ENCODE results near the gene RHBDD2.
"Not testable (repeated sequence)": the region's sequence is repeated elsewhere in the genome, so short reads cannot be mapped to it uniquely, and the experiment has no call there.

RHBDD2 gene

GRCh38 chr7:75889826-75890225 is 11.0 kb downstream of the RHBDD2 start:
- DNase-seq, result no peak

DNA sequence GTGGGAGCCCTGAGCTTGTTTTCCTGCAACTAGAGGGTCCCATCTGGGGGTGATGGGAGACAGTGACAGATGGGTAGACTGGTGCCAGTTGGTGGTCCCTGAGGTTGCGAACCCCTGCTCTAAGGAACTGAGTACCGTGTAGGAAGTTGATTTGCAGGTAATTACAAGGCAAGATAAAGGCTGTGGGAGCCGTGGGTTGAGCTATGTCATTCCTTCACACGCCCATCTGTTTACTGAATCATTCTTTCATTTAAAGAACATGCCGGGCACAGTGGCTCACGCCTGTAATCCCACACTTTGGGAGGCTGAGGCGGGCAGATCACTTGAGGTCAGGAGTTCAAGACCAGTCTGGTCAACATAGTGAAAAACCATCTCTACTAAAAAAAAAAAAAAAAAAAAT is 12.4 kb downstream of the RHBDD2 start:
- DNase-seq, result not testable (repeated sequence)

DNA sequence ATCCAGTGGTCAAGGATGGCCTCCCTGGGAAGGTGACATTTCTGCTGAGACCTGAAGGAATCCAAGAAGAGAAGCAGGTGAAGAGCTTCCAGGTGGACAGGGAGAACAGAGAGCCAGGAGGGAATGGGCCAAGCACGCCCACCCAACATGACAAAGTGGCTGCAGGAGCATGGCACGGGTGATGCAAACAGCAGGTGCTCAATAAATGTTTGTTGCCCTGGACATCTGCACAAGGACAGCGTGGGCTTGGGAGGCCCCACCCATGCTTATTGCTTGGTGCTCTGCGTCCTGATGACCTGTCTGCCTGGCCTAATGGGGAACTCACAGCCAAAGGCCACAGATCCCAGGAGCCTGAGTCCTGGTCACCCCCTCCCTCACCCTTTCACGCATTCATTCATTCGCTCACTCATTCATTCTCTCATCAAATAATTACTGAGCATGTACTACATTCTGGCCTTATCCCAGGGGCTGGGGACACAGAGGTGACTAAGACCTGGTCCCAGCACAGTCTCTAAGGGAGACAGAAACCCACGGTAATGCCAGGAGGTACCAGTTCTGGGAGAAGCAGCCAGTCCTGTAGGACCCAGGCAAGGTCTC is 13.1 kb downstream of the RHBDD2 start:
- no peak for DNase-seq

GRCh38 chr7:75892634-75893272 is 13.9 kb downstream of the RHBDD2 start:
- DNase-seq, result no peak

GRCh38 chr7:75896803-75897327 is 18.0 kb downstream of the RHBDD2 start:
- DNase-seq, result no peak

DNA sequence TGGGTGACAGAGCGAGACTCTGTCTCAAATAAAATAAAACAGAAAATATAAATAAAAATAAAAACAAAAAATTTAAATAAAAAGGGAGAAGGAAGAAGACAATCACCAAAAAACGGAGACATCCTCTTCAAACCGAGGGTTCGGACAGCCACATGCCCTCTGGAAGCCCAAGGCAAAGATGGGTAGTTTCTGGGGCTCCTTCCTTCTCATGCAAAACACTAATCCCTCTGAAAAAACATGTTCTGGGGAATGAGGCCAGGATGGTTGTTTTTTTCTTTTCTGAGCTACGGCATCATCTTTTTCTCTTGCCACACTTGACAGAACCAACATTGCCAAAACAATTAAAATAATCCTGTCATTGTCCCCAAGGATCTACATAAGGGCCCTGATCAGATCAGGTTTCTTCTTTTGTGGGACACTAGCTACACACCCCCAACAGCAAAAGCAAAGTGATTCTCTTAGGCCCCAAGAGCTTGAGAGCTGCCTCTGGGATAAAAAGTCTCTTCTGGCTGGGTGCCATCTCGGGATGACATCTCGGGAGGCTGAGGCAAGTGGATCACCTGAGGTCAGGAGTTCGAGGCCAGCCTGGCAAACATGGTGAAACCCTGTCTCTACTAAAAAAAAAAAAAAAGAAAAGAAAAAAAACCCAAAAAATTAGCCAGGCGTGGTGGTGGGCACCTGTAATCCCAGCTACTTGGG is 21.9 kb downstream of the RHBDD2 start:
- DNase-seq, result no peak

DNA sequence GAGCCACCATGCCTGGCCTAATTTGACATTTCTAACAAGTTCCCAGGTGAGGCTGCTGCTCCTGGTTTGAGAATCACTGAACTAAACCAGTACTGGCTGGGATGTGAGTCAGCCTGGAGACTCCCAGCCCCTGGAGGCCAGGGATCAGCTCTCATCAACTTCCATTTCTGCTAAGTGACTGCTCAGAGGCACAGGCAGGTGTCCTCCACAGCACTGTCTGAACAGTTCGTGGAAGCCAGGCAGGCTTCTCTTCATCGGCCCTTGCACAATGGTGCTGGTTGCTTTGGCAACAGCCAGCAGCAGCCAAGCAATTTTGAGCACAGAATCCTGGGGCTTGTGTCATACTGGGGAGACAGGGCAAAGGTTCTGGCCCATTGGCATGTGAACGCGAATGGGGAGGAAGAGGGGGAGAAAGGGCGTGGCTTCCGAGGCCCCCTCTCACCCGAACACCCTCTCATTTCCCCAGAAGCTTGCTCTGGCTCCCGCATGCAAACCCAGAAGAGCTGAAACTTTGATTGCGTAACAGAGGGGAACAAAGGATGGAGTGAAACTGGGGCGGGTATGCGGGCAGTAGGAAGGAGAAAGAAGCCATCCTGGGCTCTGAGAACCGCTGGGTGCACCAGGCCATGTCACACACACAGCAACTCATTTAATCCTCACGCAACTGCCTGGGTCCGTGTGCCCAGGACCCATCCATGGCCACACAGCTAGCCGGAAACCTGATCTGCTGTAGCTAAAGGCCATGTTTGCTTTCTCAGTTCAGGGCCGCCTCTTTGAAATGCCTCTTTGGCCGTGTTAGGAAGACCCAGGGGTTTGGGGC is 27.2 kb downstream of the RHBDD2 start:
- no peak for DNase-seq

DNA sequence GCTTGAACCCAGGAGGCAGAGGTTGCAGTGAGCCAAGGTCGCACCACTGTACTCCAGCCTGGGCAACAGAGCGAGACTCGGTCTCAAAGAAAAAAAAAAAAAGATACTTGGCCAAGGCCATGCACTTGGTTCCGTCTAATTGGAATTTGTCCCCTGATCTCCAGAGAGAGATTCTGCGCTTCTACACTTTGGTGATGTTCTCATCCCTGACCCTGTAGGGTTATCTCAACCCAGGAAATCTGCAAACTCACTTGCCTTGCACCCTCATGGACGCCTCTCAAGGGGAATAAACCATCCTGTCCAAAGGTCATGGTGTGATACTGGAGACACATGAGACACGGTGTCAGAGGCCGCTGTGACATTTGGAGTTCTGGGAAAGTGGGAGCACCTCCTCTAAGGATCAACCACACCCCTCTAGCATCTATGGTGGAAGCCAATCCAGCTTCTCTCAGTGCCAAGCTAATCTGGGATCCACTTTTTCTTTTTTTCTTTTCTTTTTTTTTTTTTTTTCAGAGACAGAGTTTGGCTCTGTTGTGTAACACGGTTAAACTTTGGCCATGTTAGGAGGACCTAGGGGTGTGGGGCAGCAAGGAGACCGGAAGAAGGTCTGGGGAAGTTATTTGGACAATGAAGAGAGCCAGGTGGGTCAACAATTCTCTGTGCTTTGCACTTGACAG is 28.3 kb downstream of the RHBDD2 start:
- DNase-seq, result no peak

- DNase-seq, result not testable (repeated sequence)
Measured at GRCh38 chr7:75907668-75908039, 28.8 kb downstream of the RHBDD2 start.

- DNase-seq, result no peak
Measured at GRCh38 chr7:75909521-75910132, 30.8 kb downstream of the RHBDD2 start.

GRCh38 chr7:75911186-75911585 is 32.4 kb downstream of the RHBDD2 start:
- DNase-seq, result not testable (repeated sequence)

DNA sequence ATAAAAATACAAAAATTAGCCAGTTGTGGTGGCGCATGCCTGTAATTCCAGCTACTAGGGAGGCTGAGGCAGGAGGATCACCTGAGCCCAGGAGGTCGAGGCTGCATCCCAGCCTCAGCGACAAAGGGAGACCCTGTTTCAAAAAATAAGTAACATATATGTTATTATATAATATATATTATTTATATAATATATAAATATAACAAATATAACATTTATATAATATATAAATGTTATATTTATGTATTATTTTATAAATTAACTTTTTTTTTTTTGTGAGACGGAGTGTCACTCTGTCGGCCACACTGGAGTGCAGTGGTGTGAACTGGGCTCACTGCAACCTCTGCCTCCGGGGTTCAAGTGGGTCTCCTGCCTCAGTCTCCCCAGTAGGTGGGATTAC is 34.6 kb downstream of the RHBDD2 start:
- no peak for DNase-seq

DNA sequence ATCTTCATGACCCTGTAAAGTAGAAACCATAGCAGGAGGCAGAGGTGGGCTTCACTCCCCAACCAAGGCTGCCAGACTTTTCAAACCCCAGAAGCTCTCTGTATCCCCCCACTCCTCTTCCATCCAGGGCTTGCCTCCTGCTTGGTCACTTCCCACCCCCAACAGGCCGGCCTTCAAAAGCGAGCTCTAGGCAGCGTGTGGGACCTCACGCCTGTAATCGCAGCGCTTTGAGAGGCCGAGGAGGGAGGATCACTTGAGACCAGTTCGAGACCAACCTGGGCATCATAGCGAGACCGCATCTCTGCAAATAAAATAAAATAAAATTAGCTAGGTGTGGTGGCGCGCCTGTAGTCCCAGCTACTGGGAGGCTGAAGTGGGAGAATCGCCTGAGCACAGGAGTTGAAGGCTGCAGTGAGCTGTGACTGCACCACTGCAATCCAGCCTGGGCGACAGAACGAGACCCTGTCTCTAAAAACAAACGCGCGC is 35.4 kb downstream of the RHBDD2 start:
- peak; percentile 53 for DNase-seq

GRCh38 chr7:75914655-75915415 is 36.0 kb downstream of the RHBDD2 start, which contains the start of gene POR:
Gene POR, plus strand, starts transcription at chr7:75915155. Its CDS starts 38,847 bp downstream, at chr7:75954002.
- DNase-seq, result peak; percentile 89

DNA sequence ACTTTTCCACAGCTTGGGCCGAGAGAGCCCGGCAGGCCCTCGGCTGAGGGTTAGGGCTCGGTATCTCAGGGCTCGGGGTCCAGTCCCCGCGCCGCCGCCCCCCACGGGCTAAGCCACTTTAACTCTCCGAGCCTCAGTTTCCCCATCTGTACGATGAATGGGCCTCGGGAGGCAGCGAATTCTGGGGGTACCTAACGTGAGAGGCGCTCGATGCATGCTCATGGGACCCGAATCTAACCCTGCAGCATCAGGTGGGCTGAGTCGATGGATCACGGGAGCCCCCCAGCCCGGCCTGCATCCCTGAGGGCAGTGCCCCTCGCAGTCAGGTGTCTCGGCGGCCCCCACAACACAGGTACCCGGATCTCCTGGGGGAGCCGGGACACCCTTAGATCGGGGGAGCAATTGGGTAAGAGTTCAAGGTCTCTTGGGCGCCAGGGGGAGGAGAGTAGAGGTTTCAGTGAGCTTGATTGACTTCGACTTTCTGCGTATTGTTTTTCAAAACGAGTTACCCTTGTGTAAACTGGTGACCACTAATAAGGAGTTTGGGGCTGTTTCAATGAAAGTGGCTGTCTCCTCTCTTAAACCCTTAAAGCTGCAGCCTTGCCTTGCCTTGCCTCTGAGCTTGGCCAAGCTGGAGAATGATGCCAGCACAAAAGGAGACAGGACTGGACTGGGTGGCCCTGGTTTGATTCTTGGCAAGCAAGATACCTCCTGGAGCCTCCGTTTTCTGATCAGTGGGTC is 36.8 kb downstream of the RHBDD2 start:
- peak; percentile 27 for DNase-seq

GRCh38 chr7:75916259-75916658 is 37.4 kb downstream of the RHBDD2 start:
- DNase-seq, result no peak

GRCh38 chr7:75916685-75917634 is 38.1 kb downstream of the RHBDD2 start:
- no peak for DNase-seq

GRCh38 chr7:75920431-75921161 is 41.8 kb downstream of the RHBDD2 start:
- DNase-seq, result no peak

Data from NCI-H82 (cell line).